ENCODE measurements around the gene USP9Y.
"Not testable (repeated sequence)": the region's sequence is repeated elsewhere in the genome, so short reads cannot be mapped to it uniquely, and the experiment has no call there.

Gene USP9Y, protein sequence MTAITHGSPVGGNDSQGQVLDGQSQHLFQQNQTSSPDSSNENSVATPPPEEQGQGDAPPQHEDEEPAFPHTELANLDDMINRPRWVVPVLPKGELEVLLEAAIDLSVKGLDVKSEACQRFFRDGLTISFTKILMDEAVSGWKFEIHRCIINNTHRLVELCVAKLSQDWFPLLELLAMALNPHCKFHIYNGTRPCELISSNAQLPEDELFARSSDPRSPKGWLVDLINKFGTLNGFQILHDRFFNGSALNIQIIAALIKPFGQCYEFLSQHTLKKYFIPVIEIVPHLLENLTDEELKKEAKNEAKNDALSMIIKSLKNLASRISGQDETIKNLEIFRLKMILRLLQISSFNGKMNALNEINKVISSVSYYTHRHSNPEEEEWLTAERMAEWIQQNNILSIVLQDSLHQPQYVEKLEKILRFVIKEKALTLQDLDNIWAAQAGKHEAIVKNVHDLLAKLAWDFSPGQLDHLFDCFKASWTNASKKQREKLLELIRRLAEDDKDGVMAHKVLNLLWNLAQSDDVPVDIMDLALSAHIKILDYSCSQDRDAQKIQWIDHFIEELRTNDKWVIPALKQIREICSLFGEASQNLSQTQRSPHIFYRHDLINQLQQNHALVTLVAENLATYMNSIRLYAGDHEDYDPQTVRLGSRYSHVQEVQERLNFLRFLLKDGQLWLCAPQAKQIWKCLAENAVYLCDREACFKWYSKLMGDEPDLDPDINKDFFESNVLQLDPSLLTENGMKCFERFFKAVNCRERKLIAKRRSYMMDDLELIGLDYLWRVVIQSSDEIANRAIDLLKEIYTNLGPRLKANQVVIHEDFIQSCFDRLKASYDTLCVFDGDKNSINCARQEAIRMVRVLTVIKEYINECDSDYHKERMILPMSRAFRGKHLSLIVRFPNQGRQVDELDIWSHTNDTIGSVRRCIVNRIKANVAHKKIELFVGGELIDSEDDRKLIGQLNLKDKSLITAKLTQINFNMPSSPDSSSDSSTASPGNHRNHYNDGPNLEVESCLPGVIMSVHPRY (N-terminal part only)

DNA sequence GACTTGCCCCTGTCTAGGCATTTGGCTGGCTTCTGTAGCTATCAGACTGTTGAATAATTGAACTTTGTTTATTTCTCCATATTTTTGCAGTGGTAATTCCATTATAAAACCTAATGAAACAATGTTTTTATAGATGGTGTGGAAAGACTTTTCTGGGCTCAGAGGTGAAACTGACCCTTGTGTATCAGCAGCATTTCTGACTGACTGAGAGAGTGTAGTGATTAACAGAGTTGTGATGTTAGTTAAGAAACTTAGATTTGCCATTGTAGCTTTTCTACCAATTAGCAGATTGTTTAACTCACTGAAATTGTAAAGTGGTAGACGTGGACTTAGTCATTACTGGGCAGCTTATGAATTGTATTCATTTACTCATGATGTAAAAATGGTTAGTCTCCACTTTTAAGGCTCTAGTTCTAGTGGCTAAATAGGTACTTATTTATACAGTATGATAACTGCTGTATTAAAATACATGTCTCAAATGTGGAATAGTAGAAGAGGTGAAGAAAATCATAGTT is at the start of gene USP9Y:
Gene USP9Y (plus strand): TSS at position 51 of the 515 bp plus-strand sequence. CDS start 8,217 bp downstream, outside the sequence.
- DNase-seq (ENCODE audit: low spot score), result no peak

DNA sequence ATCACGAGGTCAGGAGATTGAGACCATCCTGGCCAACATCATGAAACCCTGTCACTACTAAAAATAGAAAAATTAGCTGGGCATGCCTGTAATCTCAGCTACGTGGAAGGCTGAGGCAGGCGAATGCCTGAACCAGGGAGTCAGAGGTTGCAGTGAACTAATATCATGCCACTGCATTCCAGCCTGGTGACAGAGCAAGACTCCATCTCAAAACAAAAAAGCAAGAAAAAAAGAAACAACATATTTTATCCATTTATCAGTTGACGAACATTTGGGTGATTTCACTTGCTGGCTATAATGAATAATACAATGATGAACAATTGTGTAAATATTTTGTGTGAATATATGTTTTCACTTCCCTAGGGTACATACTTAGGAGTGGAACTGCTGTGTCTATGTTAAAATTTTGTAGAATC is 49.4 kb upstream of the USP9Y start:
- DNase-seq (ENCODE audit: low spot score), result no peak

DNA sequence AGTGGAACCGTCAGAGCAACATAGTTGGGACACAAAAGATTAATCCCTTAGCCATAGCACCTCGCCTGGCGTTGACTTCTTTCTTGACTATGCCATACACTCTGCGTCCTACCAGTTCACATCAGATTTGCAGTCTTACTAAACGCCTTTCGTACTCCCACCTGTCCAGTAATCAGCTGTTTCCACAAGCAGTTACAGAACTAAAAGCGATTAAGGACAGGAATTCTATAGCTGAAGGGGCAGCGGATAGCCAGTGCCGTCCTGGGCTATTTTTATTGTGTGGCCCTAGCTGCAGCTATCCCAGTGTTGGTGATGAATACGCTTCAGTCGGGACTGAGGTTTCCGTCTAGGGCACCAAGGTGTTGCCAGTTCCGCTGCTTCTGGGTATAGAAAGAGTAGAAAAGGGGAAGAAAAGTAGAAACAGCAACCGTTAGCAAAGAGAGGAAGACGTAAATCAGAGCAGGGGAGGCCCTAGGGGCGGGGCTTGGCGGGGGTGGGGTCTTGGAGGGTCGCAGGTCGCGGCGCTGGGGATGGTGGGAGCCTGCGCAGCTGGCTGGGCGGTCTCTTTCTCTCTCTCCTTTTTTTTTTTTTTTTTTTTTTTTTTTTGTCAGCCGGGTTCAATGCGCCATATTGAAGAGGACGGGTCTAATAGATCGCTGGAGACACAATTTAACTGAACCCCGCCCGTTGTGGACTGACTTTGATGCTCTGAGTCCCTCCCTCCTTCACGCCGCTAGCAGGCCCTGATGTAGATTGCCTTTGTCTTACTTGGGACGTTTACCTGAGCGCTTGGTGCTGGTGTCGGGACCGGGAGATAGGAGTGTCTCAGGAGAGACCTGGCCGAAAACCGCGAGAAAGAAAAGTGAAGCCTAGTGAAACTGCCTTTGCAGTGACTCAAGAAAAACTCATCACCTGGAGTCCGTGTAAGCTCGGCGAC is 39.0 kb upstream of the USP9Y start:
- peak; percentile 61 for DNase-seq (ENCODE audit: low spot score)

DNA sequence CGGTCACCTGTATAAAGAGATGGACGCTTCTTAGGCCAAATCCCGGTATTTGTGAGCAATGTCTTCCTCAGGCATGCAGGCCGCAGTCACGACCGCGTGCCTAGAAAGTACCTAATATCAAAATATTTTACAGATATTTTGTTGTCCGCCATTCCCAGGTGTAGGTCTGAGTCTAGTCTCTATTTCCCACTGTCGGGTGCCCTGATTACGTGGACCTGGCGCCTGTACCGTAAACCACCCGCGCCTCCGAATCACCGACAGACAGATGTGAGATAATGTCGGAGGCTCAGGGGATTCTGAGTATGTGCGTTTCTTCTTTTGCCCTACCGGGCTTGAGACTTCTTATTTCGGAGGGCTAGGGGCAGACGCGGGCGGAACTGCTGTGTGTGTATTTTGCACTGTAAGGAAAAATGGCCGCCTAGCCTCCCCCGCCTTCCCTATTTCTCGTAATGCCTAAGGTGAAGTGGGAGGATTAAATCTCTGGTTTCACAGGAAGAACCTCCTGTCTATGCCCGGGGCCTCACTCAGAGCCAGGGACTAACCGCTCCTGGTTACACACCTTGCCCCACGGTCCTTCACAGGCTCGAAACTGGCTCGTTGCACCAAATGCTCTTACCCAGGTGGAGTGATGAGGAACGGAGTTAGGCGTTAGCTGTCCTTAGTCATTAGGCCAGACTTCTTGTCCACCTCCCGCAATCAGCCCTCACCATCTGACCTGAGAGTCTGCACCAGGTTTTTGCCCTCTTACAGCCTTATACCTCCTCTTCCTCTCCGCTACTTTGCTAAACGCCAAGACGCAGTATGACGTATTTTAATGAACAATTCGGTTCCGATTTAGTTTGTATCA is 38.1 kb upstream of the USP9Y start:
- peak; percentile 19 for DNase-seq (ENCODE audit: low spot score)

DNA sequence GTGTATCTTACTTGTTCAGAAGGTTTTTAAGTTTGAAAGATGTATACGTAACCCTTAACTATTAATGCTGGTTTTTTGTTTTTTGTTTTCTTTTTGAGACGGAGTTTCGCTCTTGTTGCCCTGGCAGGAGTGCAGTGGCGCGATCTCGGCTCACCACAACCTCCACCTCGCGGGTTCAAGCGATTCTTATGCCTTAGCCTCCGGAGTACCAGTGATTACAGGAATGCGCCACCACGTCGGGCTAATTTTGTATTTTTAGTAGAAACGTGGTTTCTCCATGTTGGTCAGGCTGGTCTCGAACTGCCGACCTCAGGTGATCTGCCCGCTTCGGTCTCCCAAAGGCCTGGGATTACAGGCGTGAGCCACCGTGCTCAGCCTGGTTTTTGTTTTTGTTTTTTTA is 37.2 kb upstream of the USP9Y start:
- not testable (repeated sequence) for DNase-seq (ENCODE audit: low spot score)

DNA sequence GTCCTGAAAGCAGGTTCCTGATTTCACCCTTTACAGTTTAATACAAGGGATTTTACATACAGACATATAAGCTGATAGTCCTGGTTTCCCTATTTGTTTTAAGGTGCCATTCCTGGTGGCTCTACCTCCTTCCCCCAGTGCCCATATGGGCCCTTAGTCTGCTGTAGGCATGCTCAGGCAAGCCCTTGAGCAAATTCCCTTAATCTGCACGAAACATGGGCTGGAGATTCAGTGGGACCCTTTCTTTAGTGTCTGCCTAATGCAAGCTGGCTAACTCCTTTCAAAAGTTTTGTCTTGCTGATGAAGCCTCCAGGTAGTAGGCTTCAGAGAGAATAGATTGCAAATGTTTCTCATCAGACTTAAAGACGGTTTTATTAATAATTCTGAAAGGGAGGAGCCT is 22.9 kb upstream of the USP9Y start:
- no peak for DNase-seq (ENCODE audit: low spot score)

DNA sequence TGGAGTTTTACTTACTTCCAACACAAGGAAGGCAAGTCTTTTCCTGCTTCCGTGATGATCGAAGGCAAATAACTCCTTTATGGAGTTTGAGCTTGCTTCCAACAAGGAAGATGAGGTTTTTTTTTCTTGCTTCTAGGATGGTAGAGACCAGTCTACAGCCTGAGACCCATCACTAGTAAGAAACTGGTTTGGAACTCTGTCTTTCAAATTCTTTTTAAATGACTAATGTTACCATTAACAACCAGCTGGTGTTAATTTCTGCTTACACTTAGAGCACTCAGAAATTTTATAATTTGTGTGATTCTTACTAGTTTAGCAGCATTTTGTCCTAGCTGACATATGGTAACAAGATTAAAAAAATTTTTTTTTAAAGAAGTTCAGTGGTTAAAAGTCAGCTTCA is 19.5 kb upstream of the USP9Y start:
- DNase-seq (ENCODE audit: low spot score), result no peak

DNA sequence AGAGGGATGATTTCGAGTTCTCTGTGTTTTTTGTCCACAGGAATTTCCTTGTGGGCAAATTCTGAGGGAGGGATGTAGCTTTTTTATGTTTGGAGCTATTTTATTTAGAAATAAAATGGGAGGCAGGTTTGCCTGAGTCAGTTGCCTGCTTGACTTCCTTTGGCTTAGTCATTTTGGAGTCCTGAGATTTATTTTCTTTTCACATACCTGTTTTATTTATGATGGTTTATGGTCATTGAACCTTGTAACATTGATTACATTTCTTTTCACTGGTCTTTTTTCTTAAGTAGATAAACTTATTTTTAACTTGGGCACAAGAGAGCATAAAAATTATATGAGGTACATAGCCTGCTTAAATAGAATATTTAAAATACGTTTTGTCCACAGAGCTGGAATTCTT is 12.7 kb upstream of the USP9Y start:
- no peak for DNase-seq (ENCODE audit: low spot score)

DNA sequence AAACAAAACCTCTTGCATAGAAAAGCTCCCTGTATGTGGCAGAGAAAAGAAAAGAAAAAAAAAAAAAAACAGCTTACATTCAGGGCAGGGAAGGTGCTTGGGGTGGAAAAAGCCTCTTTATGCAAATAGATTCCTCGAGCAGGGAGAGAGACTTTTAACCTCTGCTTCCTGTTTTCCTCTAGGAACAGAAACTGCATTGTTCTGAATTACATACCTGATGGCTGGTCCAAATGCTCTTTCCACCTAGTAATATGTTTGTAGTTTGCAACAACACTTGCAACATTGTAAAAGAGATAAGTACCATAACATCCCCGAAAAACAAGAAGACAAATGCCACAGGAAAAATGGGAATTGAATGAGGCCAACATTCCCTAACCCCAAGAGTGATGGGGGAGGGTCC is 944 bp upstream of the USP9Y start:
- DNase-seq (ENCODE audit: low spot score), result no peak

DNA sequence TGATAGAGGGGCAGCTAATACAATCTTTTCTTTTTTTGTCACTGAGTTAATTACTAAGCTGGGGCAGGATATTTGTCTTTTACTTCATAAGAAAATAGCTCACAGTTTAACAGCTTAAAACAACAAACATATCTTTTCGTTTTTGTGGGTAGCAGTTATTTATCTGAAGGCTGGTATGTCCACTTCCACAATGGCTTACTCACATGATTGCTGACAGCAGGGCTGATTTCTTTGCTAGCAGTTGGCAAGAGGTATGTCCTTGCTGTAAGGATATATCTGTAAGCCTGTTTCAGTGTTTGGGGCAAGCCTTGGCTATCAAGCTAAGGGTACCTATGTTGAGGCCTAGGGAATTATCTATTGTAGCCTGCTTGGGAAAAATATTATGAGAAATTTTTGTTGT is 1.1 kb downstream of the USP9Y start:
- DNase-seq (ENCODE audit: low spot score), result no peak

DNA sequence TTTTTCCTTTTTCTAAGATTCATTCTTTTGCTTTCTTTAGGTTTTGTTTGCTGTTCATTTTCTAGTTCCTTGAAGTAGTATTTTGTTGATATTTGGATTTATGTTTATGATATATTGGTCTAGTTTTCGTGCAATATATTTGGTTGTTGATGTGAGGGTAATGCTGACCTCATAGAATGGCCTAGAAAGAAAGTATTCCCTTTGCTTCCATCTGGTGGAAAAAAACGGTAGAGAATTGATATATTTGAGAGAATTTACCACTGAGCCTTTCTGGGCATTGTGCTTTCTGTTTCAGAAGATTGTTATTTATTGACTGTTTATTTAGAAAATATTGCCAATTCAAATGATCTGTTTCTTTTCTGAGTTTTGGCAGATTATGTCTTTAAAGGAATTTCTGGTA is 9.4 kb downstream of the USP9Y start:
- peak; percentile 5 for DNase-seq (ENCODE audit: low spot score)

DNA sequence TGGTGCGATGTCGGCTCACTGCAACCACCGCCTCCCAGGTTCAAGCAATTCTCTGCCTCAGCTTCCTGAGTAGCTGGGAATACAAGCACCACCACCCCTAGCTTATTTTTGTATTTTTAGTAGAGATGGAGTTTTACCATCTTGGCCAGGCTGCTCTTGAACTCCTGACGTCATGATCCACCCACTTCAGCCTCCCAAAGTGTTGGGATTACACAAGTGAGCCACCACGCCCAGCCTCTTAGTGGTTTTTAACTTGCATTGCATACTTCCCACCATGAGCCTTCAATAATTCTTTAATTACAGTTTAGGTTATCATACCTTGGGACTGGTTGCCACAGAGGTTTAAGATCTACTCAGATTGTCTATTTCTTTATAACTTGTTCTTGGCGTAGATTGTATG is 14.3 kb downstream of the USP9Y start:
- DNase-seq (ENCODE audit: low spot score), result no peak

DNA sequence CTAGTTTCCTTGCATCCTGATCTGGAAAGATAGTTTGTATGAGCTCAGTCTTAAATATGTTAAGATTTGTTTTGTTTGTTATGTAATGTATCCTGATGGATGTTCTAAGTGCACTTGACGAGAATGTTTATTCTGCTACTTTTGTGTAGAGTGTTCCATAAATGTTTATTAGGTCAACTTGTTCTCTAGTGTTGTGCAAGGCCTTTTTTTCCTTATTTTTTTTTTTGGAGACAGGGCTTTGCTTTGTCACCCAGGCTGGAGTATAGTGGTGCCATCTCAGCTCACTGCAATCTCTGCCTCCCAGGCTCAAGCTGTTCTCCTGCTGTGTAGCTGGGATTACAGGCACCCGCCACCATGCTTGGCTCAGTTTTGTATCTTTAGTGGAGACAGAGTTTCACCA is 28.7 kb downstream of the USP9Y start:
- no peak for DNase-seq (ENCODE audit: low spot score)

DNA sequence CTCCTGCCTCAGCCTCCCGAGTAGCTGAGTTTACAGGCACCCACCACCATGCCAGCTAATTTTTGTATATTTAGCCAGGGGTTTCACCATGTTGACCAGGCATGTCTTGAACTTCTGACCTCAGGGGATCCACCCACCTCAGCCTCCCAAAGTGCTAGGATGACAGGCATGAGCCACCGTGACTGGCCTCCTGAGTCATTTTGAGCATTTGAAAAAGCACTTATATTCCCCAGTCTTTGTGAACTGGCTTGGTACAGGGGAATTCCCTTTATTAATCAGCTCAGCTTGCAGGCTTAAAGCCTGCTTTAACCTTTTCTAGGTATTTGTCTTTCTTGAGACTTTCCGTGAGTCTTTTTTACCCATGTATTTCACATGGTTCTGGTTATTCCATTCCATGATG is 32.6 kb downstream of the USP9Y start:
- no peak for DNase-seq (ENCODE audit: low spot score)

DNA sequence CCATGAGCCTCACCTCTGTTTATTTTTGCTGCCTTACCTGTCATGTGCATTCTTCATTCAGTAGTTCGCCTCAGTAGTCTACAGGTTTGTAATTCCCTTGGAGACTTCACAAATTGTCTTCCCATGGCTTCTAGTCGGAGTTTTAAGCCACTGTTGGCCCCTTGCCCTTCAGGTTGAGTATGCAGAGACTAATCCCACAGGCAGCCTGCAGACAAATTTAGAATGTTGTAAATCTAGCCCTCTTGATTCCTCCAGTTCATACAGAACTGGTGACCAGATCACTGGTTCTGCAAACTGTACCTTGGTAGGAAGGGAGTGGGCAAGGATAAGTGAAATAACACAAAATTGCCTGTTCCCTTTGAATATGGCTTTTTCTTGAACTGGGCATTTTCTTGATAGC is 33.0 kb downstream of the USP9Y start:
- no peak for DNase-seq (ENCODE audit: low spot score)

DNA sequence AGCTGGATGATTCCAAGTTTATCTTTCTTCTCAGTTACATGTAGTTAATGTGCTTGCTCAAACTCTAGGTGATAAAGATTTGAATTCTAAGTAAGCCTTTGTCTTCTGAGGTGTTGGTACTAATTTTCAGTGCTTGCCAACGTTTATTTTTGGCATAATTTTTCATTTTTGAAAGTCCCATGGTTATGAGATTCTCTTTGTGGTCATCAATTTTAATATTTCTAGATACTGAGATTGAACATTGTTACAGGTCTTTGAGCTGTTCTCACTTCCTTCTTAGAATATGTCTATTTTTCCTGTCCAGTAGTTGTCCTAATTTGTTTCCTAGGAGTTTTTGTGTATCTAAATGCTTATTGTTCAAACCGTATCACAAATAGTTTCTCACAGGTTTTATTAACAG is 40.4 kb downstream of the USP9Y start:
- DNase-seq (ENCODE audit: low spot score), result no peak

DNA sequence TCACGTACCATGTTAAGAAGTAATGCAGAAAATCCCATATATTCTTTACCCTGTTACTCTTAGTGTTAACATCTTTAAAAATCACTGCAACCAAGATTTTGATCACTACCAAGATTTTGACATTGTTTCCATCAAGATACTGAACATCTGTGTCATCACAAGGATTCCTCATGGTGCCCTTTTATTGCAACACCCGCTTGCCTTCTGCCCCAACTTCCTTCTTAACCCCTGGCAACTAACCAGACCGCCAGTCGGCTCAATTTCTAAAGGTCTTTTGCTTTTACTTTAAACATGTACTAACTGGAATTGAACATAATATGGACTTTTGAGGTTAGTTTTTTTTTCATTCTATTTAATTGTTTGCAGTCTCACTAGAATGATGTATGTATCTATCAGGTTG is 41.7 kb downstream of the USP9Y start:
- no peak for DNase-seq (ENCODE audit: low spot score)

DNA sequence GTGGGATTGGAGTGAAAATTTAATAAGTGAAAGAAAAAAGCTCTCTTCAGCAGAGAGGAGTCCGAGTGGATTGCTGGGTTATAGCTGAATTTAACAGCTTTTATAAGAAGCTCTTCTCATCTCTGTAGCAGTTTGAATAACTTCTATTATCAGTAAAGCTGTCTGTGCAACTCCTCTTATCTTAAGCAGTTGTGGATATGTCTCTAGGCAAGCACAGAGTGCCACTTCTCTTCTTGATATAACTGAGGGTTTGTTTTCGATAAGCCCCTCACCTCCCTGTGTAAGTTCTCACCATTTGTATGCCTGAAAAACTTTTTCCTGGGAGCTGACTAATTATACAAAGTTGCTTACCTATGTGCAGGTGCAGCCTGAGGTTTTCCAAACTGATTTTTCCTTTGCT is 43.1 kb downstream of the USP9Y start:
- no peak for DNase-seq (ENCODE audit: low spot score)

DNA sequence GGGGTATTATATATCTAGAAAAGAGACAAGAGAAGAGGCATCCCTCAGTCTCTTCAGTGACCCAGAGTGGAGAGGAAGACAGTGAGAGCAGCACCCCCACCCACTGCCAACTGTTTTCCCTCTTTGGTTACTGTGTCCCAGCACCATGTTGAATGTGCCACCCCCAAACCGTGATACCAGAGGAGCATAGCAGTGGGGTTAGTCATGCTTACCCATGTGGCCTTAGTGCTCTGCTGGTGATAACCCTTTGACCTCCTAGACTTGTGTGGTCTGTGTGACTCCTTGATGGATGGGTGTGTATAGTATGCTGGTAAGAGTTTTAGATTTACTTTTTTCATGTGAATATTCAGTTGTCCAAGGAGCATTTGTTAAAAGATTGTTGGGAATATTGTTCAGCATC is 48.3 kb downstream of the USP9Y start:
- no peak for DNase-seq (ENCODE audit: low spot score)

DNA sequence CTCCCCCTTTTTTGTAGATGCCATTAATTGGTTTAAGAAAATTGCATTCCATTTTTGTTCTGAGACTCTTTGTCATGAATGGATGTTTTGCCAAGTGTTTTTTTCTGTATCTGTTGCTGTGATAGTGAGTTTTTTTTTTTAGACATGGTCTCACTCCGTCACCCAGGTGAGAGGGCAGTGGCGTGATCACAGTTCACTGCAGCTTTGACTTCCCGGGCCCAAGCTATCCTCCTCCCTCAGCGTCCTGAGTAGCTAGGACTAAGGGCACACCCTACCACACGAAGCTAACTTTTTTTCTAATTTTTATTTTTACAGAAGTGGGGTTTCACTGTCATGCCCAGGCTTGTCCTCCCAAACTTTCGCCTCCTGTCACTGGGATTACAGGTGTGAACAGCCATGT is 51.8 kb downstream of the USP9Y start:
- DNase-seq (ENCODE audit: low spot score), result no peak

DNA sequence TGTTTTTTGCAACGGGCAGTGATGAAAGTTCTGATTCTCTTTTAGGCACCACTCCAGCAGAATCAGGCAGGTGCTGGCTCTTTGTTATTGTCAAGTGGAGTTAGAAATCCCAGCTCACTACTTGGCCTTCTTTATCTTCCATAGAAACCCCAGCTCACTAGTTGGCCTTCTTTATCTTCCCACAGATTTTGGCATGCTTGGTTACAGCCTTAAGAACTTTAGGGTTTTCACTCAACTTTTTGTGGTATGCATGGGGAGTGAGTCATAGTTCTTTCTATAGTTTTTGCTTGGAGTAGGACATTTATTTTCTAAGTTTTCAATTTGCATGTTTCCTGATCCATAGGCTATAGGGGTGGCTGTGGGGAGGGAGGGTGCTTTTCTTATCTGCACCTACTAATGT is 55.0 kb downstream of the USP9Y start:
- no peak for DNase-seq (ENCODE audit: low spot score)
